HUES6 (cell line): Measurements from ENCODE around the gene NAPA.
A peak's percentile ranks its signal among the peaks of the same experiment; 100 is the strongest.

Source experiments
- H3K27ac ChIP-seq: 2 replicates; pipeline ENCODE4 v1.7.0; 2013; ENCODE audit warnings: low read depth, mild to moderate bottlenecking, low read length, inconsistent platforms
- H3K27me3 ChIP-seq: 2 replicates; pipeline ENCODE4 v1.6.1; 2013; ENCODE audit warnings: low read length; ENCODE audit not compliant: control insufficient read depth, insufficient read depth
- H3K36me3 ChIP-seq: 2 replicates; pipeline ENCODE4 v1.6.1; 2013; ENCODE audit warnings: low read length; ENCODE audit not compliant: control insufficient read depth, insufficient read depth
- H3K4me1 ChIP-seq: 2 replicates; pipeline ENCODE4 v1.6.1; 2013; ENCODE audit warnings: low read length; ENCODE audit not compliant: control insufficient read depth, insufficient read depth
- H3K4me3 ChIP-seq: 2 replicates; pipeline ENCODE4 v1.5.1; 2013; ENCODE audit warnings: low read depth, low read length
- H3K9ac ChIP-seq: one replicate; pipeline ENCODE4 v1.6.1; 2013; ENCODE audit warnings: mild to moderate bottlenecking, low read length
- H3K9me3 ChIP-seq: 2 replicates; pipeline ENCODE4 v1.6.1; 2013; ENCODE audit warnings: low read depth, low read length; ENCODE audit not compliant: control insufficient read depth, insufficient read depth

NAPA gene

DNA sequence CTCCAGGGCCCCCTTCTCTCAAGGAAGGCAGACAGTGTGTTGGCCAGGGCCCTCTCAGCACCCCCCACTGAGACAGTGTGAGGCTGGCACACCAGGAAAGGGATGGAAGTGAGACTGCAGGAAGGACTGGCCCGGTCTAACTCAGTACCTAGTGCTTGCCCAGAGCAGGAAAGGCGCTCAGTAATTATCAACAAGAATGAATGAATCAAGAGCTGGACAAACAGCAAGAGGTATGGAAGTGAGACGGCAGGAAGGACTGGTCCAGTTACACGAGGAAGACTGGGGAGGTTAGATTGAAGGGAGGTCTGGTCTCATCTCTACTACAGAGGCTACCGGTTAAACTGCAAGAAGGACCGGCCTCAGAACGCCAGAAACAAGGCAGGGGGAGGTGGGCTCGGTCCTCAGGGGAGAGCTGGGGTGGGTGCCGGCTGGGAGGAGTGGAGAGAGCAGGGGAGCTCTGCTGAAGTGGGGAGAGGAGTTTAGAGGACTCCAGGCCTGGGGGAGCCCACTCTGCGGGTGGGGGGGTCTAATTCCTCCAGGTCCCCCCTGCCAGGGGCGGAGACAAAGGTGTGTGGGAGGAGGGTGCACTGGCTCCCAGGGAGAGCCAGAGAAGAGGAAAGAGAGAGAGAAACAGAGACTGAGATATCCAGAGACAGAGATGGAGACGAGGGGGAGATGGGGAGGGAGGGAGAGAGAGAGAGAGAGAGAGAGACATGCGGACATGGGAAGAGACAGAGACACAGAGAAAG is 44.2 kb downstream of the NAPA start:
- H3K9me3 ChIP-seq: no peaks in the 10 kb centered on the region
- H3K36me3 ChIP-seq: peaks cover 3% of the 10 kb centered on the region; the same call in 1 of the 2 replicates
- H3K4me3 ChIP-seq: peak overlapping the region; percentile 75
- peaks cover 27% of the 10 kb centered on the region for H3K27me3 ChIP-seq
- H3K9ac ChIP-seq: no peak overlapping the region
- H3K27ac ChIP-seq: no peak overlapping the region
- H3K4me1 ChIP-seq: peaks cover 31% of the 10 kb centered on the region

DNA sequence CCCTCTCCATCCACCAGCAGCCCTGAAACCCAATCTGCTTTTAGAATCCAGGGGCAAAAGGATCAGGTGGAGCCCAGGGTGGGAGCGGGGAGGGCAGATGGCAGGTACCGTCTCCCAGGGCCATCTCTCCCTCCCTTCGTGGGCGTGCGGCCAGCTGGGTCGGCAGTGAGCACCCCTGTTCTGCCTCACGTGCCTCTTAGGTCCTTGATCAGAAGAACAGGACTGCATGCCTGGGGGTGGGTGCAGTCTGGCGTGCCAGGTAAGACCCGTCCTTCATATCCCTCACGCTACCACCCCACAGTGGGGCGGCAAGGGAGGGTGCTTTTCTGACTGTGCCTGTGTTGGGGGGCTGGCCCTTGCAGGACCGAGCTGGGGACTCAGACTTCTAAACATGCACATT is 45.1 kb downstream of the NAPA start:
- Histone ChIP-seq H3K9ac (no peak overlapping the region), H3K4me1 (peaks cover 34% of the 10 kb centered on the region), H3K9me3 (no peaks in the 10 kb centered on the region), H3K36me3 (no peaks in the 10 kb centered on the region), H3K27me3 (peaks cover 27% of the 10 kb centered on the region), H3K27ac (no peak overlapping the region), H3K4me3 (no peak overlapping the region)

DNA sequence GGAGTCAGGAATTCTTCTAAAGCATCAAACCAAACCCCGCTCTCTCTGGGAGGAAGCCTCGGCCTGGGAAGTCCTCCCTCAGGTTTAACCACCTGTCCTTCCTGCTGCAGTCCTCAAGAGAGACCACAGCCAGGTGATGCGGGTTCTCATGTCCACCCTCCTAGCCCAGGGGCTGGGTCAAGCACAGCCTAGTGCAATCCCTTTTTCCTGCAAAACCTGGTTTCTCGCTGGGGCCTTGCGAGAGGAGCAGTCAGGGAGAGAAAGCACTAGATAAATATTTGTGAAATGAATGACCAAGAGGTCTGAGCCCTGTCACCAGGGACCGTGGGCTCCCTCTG is 45.5 kb downstream of the NAPA start:
- Histone ChIP-seq H3K9me3 (no peaks in the 10 kb centered on the region), H3K4me1 (peaks cover 38% of the 10 kb centered on the region), H3K9ac (no peak overlapping the region), H3K27ac (no peak overlapping the region), H3K27me3 (peaks cover 27% of the 10 kb centered on the region), H3K4me3 (no peak overlapping the region), H3K36me3 (no peaks in the 10 kb centered on the region)

DNA sequence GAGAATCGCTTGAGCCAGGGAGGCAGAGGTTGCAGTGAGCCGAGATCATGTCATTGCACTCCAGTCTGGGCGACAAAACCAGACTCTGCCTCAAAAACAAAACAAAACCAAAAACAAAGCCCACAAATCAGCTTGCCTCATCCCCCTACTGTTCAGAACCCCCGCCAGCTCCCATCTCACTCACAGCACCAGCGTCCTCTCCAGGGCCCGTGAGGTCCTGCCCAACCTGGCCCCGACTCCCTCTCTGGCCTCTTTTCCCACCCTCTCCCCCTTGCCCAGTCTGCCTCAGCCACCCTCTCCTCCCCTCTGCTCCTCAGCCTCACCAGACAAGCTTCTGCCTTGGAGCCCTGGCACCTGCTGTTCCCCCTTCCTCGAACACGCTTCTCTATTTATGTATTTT is 46.9 kb downstream of the NAPA start:
- no peak overlapping the region for H3K9ac ChIP-seq
- no peak overlapping the region for H3K4me3 ChIP-seq
- no peaks in the 10 kb centered on the region for H3K9me3 ChIP-seq
- peaks cover 27% of the 10 kb centered on the region for H3K27me3 ChIP-seq
- no peaks in the 10 kb centered on the region for H3K36me3 ChIP-seq
- no peak overlapping the region for H3K27ac ChIP-seq
- peaks cover 38% of the 10 kb centered on the region for H3K4me1 ChIP-seq

DNA sequence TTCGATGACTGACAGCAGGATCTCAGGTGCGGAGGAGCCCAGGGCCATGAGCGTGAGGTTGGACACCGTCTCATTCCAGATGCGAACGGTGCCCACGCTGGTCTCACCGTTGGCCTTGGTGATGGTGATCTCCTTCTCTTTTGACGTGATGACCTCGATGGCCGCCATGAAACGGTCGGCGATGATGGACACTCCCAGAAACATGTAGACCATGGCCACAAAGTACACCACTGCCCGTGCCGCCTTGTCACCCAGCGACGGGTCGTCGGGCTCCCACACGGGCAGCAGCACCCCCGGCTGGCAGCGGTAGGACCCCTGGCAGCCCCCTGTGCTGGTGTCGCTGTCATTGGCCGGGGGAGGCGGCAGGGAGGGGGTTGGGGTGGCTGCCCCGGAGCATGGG is 48.9 kb downstream of the NAPA start:
- peaks cover 24% of the 10 kb centered on the region for H3K27me3 ChIP-seq
- H3K4me3 ChIP-seq: no peak overlapping the region
- H3K36me3 ChIP-seq: no peaks in the 10 kb centered on the region
- H3K27ac ChIP-seq: no peak overlapping the region
- H3K4me1 ChIP-seq: peaks cover 35% of the 10 kb centered on the region
- no peaks in the 10 kb centered on the region for H3K9me3 ChIP-seq
- H3K9ac ChIP-seq: no peak overlapping the region

DNA sequence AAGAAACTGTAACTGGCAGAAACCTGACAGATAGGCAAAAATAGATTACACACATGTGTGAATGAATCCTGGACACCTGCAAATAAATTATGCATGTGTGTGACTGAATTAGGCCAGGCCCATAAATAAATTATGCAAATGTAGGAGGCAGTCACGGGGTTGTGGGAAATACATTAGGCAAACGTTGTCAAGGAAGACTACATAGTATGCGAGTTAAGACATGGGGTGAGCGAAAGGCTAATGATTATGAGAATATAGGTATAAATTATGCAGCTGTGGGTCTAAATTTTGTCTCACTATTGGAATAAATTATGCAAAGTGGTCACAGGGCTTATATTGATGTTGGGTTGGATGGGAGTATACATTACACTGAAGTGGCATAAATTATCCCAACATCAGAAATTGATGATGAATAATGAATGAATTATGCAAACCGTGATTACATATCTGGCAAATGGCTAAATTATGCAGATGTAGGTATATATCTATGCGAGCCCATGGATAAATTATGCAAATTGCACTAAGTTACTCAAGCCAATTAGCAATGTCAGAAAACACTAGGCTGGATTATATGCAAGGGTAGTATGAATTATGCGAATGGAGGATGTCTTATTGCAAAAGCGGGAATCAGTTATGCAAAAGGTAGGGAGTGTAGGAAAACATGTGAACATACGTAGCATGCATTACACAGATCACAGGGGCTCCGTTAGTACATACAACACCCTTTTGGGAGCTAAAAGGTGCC is 50.0 kb downstream of the NAPA start:
- H3K4me1 ChIP-seq: peaks cover 28% of the 10 kb centered on the region
- H3K27me3 ChIP-seq: peaks cover 16% of the 10 kb centered on the region
- no peak overlapping the region for H3K9ac ChIP-seq
- no peak overlapping the region for H3K4me3 ChIP-seq
- no peak overlapping the region for H3K27ac ChIP-seq
- H3K9me3 ChIP-seq: no peaks in the 10 kb centered on the region
- no peaks in the 10 kb centered on the region for H3K36me3 ChIP-seq

DNA sequence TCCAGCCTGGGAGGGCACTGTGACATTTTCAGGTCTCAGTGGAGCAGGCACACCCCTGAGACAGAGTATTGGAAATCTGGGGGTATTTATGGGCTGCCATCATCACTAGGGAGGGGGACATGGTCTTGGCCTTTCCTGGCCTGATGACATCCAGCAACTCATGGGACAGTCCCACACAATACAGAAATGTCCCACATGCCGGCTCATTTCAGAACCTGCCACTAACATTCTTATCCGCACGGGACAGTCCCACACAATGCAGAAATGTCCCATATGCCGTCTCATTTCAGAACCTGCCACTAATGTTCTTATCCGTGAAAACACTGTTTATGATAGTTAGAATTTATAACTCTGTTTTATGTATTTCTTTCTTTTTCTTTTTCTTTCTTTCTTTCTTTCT is 53.0 kb downstream of the NAPA start:
- H3K27ac ChIP-seq: no peak overlapping the region
- no peaks in the 10 kb centered on the region for H3K36me3 ChIP-seq
- no peak overlapping the region for H3K9ac ChIP-seq
- peaks cover 31% of the 10 kb centered on the region for H3K27me3 ChIP-seq
- H3K9me3 ChIP-seq: no peaks in the 10 kb centered on the region
- H3K4me1 ChIP-seq: peaks cover 7% of the 10 kb centered on the region
- no peak overlapping the region for H3K4me3 ChIP-seq

DNA sequence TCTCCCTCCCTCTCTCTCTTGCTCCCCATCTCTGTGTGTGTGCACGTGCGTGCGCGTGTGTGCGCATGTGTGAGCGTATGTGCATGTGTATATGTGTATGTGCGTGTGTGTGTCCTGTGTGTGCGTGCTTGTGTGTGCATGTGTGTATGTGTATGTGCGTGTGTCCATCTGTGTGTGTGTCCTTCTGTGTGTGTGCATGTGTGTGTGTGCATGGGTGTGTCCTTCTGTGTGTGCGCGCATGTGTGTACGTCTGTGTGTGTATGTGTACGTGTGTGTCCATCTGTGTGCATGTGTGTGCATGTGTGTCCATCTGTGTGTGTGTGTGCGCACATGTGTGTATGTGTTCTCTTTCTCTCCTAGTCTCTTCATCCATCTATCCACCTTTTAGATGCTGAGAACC is 55.4 kb downstream of the NAPA start:
- Histone ChIP-seq H3K27me3 (peaks cover 43% of the 10 kb centered on the region), H3K9me3 (peaks cover 4% of the 10 kb centered on the region; the same call in 1 of the 2 replicates)

DNA sequence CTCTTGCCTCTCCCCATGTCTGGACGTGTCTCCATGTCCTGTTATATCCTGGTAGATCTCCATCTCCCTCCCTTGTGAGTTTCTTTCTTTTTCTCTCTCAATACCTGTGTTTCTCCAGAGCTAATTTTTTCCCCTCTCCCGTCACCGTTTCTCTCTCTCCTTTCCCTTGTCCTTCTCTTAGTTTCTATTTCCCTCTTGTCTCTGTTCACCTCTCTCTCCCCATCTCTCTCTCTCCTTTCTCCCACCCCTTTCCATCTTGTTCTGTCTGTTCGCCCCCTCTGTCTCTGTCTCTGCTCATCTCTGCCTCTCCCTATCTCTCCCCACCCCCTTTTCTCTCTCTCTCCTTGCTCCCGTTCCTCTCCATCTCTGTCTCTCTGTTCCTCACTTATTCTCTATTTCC is 56.2 kb downstream of the NAPA start:
- H3K27me3 ChIP-seq: peaks cover 43% of the 10 kb centered on the region

More for the DNA sequence above, 55.4 kb downstream of the NAPA start:
- peaks cover 1% of the 10 kb centered on the region; the same call in 1 of the 2 replicates for H3K4me1 ChIP-seq
- H3K36me3 ChIP-seq: no peaks in the 10 kb centered on the region
- no peak overlapping the region for H3K27ac ChIP-seq
- H3K9ac ChIP-seq: no peak overlapping the region
- no peak overlapping the region for H3K4me3 ChIP-seq

DNA sequence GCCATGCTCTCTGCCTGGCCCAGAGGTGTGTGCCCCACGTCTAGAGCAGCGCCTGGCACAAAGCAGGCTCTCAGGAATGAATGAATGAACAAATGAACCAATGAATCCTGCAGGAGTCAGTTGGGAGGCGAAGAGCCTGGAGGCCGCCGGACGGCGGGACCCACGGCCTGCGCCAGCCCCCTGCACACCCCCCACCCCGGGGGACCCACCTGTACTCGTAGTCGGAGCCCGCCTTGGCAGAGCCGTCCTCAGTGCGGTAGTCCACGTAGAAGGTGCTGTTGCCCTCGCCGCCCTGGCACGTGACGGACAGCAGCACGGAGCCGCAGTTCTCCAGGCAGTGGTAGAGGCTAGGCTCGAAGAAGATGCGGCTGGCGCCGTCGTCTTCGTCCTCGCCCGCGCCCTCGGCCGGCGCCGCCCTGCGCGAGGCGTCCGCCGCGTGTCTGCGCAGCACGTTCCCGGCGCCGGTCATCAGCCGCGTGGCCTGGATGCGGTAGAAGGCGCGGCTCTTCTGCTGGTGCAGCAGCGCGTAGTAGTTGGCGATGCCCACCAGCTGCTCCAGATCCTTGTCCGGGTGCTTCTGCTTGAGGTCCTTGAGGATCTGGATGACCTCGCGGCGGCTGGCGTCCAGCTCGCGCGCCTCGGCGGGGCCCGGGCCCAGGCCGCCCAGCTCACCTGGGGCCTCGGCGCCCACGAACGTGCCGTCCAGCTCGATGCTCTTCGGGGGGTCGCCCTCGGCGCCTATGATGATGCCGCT is 58.0 kb downstream of the NAPA start:
- H3K4me1 ChIP-seq: no peaks in the 10 kb centered on the region
- no peak overlapping the region for H3K9ac ChIP-seq
- no peak overlapping the region for H3K27ac ChIP-seq
- peaks cover 43% of the 10 kb centered on the region for H3K27me3 ChIP-seq
- H3K9me3 ChIP-seq: peaks cover 4% of the 10 kb centered on the region; the same call in 1 of the 2 replicates
- H3K36me3 ChIP-seq: no peaks in the 10 kb centered on the region
- H3K4me3 ChIP-seq: peak overlapping the region; percentile 26; the same call in 1 of the 2 replicates

More for the DNA sequence above, 56.2 kb downstream of the NAPA start:
- Histone ChIP-seq H3K27ac (no peak overlapping the region), H3K9me3 (peaks cover 4% of the 10 kb centered on the region; the same call in 1 of the 2 replicates), H3K9ac (no peak overlapping the region), H3K36me3 (no peaks in the 10 kb centered on the region), H3K4me1 (no peaks in the 10 kb centered on the region), H3K4me3 (no peak overlapping the region)

DNA sequence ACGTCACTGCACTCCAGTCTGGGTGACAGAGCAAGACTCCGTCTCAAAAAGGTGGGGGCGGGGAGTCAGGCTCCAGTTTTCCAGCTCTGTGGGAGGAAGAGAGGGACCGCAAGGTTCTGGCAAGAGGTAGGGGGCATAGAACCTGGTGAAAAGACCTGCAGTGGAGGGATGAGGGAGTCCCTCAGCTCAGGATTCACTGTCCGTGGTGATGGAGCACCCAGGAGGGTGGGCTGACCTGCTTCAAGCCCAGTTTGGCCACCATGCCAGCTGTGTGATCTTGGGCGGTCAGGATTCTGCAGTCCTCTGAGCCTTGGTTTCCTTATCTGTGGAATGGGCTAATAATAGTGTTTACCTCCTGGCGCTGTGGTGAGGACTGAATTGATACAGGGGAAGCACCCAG is 64.4 kb downstream of the NAPA start:
- Histone ChIP-seq H3K9me3 (no peaks in the 10 kb centered on the region), H3K9ac (no peak overlapping the region), H3K4me1 (peaks cover 13% of the 10 kb centered on the region; the same call in 1 of the 2 replicates), H3K4me3 (no peak overlapping the region), H3K27ac (no peak overlapping the region), H3K27me3 (peaks cover 39% of the 10 kb centered on the region), H3K36me3 (no peaks in the 10 kb centered on the region)
